Suppressor macrophage treated with lipopolysaccharide for 1 hour (primary cell): ENCODE results near the gene DNAAF9.

Experiments
- DNase-seq, 3 donors: peaks; one replicate each; pipeline ENCODE4 v3.0.0-alpha.2; 2020 to 2022

Gene DNAAF9

DNA sequence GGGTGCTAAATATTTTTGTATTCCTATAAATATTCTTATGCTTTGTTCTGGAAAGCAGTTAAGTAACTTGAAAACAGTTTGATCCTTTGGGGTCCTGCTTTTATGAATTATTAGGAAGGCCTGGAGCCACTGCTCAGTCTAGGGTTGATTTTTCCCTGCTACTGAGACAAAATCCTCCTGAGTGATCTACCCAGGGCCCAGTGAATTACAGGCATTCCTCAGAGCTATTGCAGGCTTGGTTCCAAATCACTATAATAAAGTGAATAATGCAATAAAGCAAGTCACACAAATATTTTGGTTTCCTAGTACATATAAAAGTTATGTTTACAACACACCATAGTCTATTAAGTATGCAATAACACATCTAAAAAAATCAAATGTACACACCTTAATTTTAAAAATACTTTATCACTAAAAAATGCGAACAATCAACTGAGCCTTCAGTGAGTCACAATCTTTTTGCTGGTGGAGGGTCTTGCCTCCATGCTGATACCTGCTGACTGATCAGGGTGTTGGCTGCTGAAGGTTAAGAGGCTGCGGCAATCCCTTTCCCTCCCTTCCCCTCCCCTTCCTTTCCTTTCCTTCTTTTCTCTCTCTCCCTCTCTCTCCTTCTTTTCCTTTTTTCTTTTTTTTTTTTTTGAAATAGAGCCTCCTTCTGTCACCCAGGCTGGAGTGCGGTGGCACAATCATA, 43.0 kb downstream of the DNAAF9 start:
- DNase-seq = no peak

DNA sequence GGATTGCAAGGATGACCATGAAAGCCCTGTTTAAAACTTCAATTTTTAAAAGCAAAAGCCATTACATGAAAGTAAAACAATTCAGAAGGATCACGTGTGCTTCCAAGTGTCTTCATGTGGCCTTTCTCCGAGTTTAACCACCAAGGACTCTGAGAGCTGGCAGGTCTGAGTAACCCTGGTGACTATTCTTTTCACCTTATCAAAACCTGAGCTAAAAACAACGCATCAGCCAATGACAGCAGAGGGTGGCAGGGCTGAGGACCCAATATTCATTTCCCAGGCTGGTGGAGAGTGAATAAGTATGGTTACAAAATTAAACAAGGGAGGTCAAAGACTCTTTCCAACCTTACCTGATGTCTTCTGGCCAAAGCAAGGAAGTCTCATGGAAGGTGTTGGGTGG, 46.7 kb downstream of the DNAAF9 start:
- no peak for DNase-seq

DNA sequence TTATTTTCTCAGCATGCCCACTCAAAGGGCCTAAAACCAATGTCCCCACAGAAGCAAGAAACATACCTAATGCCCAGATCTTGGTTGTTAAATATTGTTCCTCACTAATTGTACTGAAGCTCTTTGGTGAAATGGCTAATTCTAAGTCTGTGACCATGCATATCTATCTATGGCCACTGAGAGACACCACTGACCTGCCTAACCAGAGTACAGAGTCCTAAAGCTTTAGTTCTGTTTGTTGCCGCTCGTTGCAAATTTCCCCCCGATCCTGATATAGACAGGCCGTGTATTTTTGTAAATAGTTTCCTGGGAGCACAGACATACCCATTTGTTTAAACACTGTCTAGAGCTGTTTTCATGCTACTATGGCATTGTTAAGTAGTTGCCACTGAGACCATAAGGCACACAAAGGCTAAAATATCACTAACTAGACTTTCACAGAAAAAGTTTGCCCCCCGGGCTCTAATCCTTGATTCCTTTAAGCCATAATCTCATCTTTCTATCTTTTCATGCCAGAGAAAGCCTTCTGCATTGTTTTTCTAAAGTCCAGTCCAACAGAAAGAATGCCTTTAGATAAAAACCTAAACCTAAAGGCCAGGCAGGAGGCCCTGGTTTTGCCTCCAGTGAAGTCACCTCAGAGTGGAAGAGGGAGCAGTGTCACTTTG, 48.7 kb downstream of the DNAAF9 start:
- DNase-seq = no peak
